Caco-2 (cell line): ENCODE results near the gene PARP11. TPM values are rescaled to one million over a fixed set of nuclear protein-coding genes. Genes with fewer than 3 reads are reported as not detected.

Source experiments
- BruUV-seq: library from RNA; stranded (reverse); fragments of 400-500 nt; replicated peaks from 2 replicates; lab custom pipeline; 2021; lab: Mats Ljungman, UMichigan
- CTCF ChIA-PET: fragments of 300-600 bp; sonication (Branson Sonifier 250); formaldehyde crosslinking; loops from one replicate; lab custom pipeline; 2022; ENCODE audit warnings: antibody characterized with exemption; lab: Charles Lee
- POLR2A ChIA-PET: fragments of 300-600 bp; sonication (Branson Sonifier 250); formaldehyde crosslinking; loops from one replicate; lab custom pipeline; 2022; ENCODE audit warnings: antibody characterized with exemption; lab: Charles Lee
- DNase-seq, 2 experiments: peaks; one replicate each; pipeline versions ENCODE4 v3.0.0 to v3.0.0-alpha.2; 2020 to 2022
- H3K27me3 ChIP-seq: replicated peaks from 2 replicates; pipeline ENCODE4 v1.6.0; 2011; ENCODE audit warnings: low read length; ENCODE audit not compliant: control insufficient read depth, insufficient read depth
- H3K36me3 ChIP-seq: 2 replicates; pipeline ENCODE4 v1.5.1; 2011; ENCODE audit warnings: low read length; ENCODE audit not compliant: control insufficient read depth, insufficient read depth
- H3K4me1 ChIP-seq: fragments of 250-450 bp; sonication (Bioruptor Pico); 2 replicates; pipeline ENCODE4 v1.5.1; 2020; ENCODE audit warnings: mild to moderate bottlenecking
- H3K4me3 ChIP-seq: 2 replicates; pipeline ENCODE4 v1.5.1; 2011; ENCODE audit warnings: low read depth, mild to moderate bottlenecking, control low read depth, low read length
- H3K9me3 ChIP-seq: fragments of 250-450 bp; sonication (Bioruptor Pico); 2 replicates; pipeline ENCODE4 v1.5.1; 2020; ENCODE audit warnings: mild to moderate bottlenecking, moderate library complexity
- H3K27ac Mint-ChIP-seq: one replicate; pipeline ENCODE4 v1.8.0; 2022; ENCODE audit warnings: mixed read lengths; ENCODE audit not compliant: unreplicated experiment
- H3K27me3 Mint-ChIP-seq: one replicate; pipeline ENCODE4 v1.8.0; 2022; ENCODE audit warnings: mixed read lengths; ENCODE audit not compliant: insufficient read depth, unreplicated experiment
- H3K36me3 Mint-ChIP-seq: one replicate; pipeline ENCODE4 v1.8.0; 2022; ENCODE audit warnings: mild to moderate bottlenecking, mixed read lengths; ENCODE audit not compliant: insufficient read depth, unreplicated experiment
- H3K4me1 Mint-ChIP-seq: one replicate; pipeline ENCODE4 v1.8.0; 2022; ENCODE audit warnings: low read depth, mixed read lengths; ENCODE audit not compliant: unreplicated experiment
- H3K4me3 Mint-ChIP-seq: one replicate; pipeline ENCODE4 v1.8.0; 2022; ENCODE audit warnings: mild to moderate bottlenecking, moderate library complexity, mixed read lengths; ENCODE audit not compliant: unreplicated experiment
- H3K9me3 Mint-ChIP-seq: one replicate; pipeline ENCODE4 v1.8.0; 2022; ENCODE audit warnings: mixed read lengths; ENCODE audit not compliant: unreplicated experiment
- intact Hi-C: fragments of 100-400 bp; cut with micrococcal nuclease; formaldehyde crosslinking; loops from one replicate; pipeline ENCODE4 v1.10.0; 2022; ENCODE audit not compliant: unreplicated experiment
- total RNA-seq: library from RNA; stranded (reverse); gene quantifications from 2 replicates; pipeline ENCODE4 v1.2.3, GENCODE V29; 2022
- TF ChIP-seq, protein P1 (sequence below), 2 experiments: fragments of 200-600 bp in 1 of 2; IDR thresholded peaks; 1 replicate in 1 of 2; 2 replicates in 1 of 2; pipeline versions ENCODE4 v1.5.1 to v1.8.0; 2011 to 2022; ENCODE audit warnings: antibody characterized with exemption in 1 of 2, control low read depth in 1 of 2, inconsistent platforms in 1 of 2, low read depth in 1 of 2, low read length in 1 of 2, mild to moderate bottlenecking in 1 of 2, moderate library complexity in 1 of 2; ENCODE audit not compliant: insufficient read depth in 1 of 2, severe bottlenecking in 1 of 2, unreplicated experiment in 1 of 2

The PARP11 gene
- total RNA-seq, 1 experiment from 2014 or later, result 18.1 TPM

- Mint-ChIP-seq H3K9me3 (no peaks in the 10 kb centered on the region), H3K27ac (no peak overlapping the region), H3K27me3 (no peaks in the 10 kb centered on the region), H3K36me3 (no peaks in the 10 kb centered on the region), H3K4me3 (no peak overlapping the region), H3K4me1 (no peaks in the 10 kb centered on the region)
- Histone ChIP-seq H3K4me1 (no peaks in the 10 kb centered on the region), H3K27me3 (no peaks in the 10 kb centered on the region), H3K9me3 (no peaks in the 10 kb centered on the region), H3K36me3 (no peaks in the 10 kb centered on the region), H3K4me3 (no peak overlapping the region)
- CTCF ChIA-PET, result interaction anchor here (0.8 kb wide), 1 partner anchor 9 kb away, joined by 4 read pairs; no protein-coding TSS in a partner anchor
- TF ChIP-seq, protein P1, sequence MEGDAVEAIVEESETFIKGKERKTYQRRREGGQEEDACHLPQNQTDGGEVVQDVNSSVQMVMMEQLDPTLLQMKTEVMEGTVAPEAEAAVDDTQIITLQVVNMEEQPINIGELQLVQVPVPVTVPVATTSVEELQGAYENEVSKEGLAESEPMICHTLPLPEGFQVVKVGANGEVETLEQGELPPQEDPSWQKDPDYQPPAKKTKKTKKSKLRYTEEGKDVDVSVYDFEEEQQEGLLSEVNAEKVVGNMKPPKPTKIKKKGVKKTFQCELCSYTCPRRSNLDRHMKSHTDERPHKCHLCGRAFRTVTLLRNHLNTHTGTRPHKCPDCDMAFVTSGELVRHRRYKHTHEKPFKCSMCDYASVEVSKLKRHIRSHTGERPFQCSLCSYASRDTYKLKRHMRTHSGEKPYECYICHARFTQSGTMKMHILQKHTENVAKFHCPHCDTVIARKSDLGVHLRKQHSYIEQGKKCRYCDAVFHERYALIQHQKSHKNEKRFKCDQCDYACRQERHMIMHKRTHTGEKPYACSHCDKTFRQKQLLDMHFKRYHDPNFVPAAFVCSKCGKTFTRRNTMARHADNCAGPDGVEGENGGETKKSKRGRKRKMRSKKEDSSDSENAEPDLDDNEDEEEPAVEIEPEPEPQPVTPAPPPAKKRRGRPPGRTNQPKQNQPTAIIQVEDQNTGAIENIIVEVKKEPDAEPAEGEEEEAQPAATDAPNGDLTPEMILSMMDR (IDR thresholded peaks at IDR 0.05; ENCODE audit: insufficient read depth in 1 of 2, low read depth in 1 of 2, low read length in 1 of 2, severe bottlenecking in 1 of 2, unreplicated experiment in 1 of 2), result no peak
- no peak for DNase-seq
- POLR2A ChIA-PET, result no interaction called here
- no TSS peak for BruUV-seq
- intact Hi-C loops, result no loop called here
These were observed 78.1 kb downstream of the PARP11 start for GRCh38 chr12:3795066-3795465.

- no peak overlapping the region for H3K4me3 Mint-ChIP-seq
- H3K36me3 Mint-ChIP-seq, result no peaks in the 10 kb centered on the region
- POLR2A ChIA-PET, result no interaction called here
- H3K27ac Mint-ChIP-seq, result no peak overlapping the region
- no peaks in the 10 kb centered on the region for H3K4me1 ChIP-seq
- no peak overlapping the region for H3K4me3 ChIP-seq
- TF ChIP-seq, protein P1 (IDR thresholded peaks at IDR 0.05; ENCODE audit: insufficient read depth in 1 of 2, low read depth in 1 of 2, low read length in 1 of 2, severe bottlenecking in 1 of 2, unreplicated experiment in 1 of 2), result no peak
- no TSS peak for BruUV-seq
- H3K27me3 Mint-ChIP-seq, result peaks cover 5% of the 10 kb centered on the region
- no peaks in the 10 kb centered on the region for H3K36me3 ChIP-seq
- H3K4me1 Mint-ChIP-seq, result no peaks in the 10 kb centered on the region
- no peak for DNase-seq
- H3K9me3 ChIP-seq, result no peaks in the 10 kb centered on the region
- H3K27me3 ChIP-seq, result no peaks in the 10 kb centered on the region
- CTCF ChIA-PET, result no interaction called here
- intact Hi-C loops, result no loop called here
- no peaks in the 10 kb centered on the region for H3K9me3 Mint-ChIP-seq
These were observed 80.4 kb downstream of the PARP11 start for GRCh38 chr12:3792623-3793288.

GRCh38 chr12:3791256-3791874 is 81.8 kb downstream of the PARP11 start:
- ChIA-PET CTCF (no interaction called here), POLR2A (no interaction called here)
- BruUV-seq, result no TSS peak
- TF ChIP-seq, protein P1 (IDR thresholded peaks at IDR 0.05; ENCODE audit: insufficient read depth in 1 of 2, low read depth in 1 of 2, low read length in 1 of 2, severe bottlenecking in 1 of 2, unreplicated experiment in 1 of 2), result no peak
- DNase-seq, result no peak
- Histone ChIP-seq H3K27me3 (no peaks in the 10 kb centered on the region), H3K4me1 (no peaks in the 10 kb centered on the region), H3K9me3 (no peaks in the 10 kb centered on the region), H3K4me3 (no peak overlapping the region), H3K36me3 (no peaks in the 10 kb centered on the region)
- H3K27me3 Mint-ChIP-seq, result peaks cover 8% of the 10 kb centered on the region
- H3K27ac Mint-ChIP-seq, result no peak overlapping the region
- no peaks in the 10 kb centered on the region for H3K9me3 Mint-ChIP-seq
- no peaks in the 10 kb centered on the region for H3K4me1 Mint-ChIP-seq
- H3K4me3 Mint-ChIP-seq, result no peak overlapping the region
- intact Hi-C loops, result no loop called here
- no peaks in the 10 kb centered on the region for H3K36me3 Mint-ChIP-seq
